ENCODE data around the gene YIF1A. TPM values are rescaled to one million over a fixed set of nuclear protein-coding genes. Genes with fewer than 3 reads are reported as not detected.
"Not testable (repeated sequence)": the region's sequence is repeated elsewhere in the genome, so short reads cannot be mapped to it uniquely, and the experiment has no call there.

Gene YIF1A
- total RNA-seq, 1 donor from 2014 or later, result 53.0 TPM

DNA sequence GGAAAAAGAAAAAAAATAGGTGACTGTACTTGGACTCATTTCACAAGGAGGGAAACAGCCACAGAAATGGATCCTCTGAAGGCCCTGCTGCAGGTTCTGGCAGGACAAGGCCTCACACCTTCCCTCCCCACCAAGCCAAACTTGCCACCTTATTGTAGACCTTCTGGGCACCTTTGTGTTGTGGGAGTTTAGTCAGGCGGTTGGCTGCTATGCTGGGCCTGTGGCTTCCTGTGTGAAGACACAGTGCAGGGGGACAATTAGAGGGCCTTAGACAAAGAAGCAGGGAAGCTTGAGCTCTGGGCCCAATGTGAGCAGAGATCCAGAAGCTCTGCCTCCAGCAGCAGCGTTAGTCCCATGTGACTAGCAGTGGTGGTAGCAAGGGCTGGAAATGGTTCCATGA is 16.3 kb downstream of the YIF1A start:
- intact Hi-C loops (cut with micrococcal nuclease), result no loop called here

DNA sequence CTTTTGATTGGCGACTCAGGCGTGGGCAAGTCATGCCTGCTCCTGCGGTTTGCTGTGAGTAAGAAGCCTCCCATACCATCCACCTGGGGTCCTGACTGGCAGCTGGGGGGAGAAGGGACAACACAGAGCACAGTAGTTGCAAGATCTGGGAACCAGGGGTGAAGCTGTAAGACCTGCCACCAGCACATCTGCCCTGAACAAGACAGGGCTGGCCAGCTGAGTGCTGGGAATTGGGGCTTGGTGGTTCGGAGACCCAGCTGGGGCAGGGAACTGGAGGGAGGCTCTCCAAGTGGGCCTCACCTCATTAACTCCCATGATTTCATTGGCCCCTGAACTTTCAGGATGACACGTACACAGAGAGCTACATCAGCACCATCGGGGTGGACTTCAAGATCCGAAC is 17.1 kb downstream of the YIF1A start:
- intact Hi-C loops (cut with micrococcal nuclease), result no loop called here

DNA sequence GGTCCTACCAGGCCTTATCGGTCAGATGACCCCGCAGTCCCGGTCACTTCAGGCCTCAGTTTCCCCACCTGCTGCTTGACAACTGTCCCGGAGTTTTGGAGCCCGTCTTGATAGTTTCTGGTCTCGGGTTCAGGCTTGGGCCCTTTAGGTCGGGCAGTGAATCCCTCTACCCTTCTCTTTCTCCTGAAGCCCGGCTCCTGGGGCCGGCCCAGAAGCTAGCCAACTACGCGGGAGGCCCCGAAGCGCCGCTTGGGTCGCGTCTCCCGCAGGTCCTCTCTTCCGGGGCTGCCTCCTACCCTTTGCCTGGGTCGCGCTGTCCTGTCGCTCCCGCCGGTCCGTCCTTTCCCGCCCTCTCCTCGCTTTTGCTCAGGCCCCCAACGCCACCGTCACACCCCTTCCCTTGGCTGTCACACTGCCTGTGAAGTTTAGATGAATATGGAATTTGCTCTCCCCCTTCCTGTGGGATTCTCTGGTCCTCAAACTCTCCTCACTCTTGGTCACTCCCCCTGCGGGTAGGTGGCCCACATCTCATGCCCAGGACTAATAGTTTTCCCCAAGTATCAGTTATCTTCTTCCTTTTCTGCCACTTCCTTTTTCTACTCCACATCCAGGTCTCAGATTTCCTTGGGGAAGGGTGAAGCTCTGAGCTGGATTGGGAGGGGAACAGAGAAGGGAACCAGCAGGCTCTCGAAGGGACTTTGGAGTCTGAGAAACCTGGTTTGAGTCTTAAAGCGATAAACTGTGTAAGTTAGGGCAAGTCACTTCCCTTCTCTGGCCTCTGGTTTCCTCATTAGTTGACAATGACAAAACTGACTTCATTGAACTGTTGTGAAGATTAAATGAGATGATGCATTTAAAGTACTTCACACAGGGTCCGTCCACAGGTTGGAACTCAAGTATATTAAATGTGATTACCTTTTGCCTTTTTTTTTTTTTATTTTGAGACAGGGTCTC is 19.7 kb downstream of the YIF1A start:
- intact Hi-C loops (cut with micrococcal nuclease), result loop anchor here (1.0 to 5.0 kb wide), 6 partner anchors 13 to 410 kb away; partner anchors contain the start of genes CFL1, RBM14, SF3B2 and YIF1A

- intact Hi-C loops (cut with micrococcal nuclease), result loop anchor here (1.0 to 5.0 kb wide), 6 partner anchors 14 to 410 kb away; partner anchors contain the start of genes CFL1, RBM14, SF3B2 and YIF1A
Measured at GRCh38 chr11:66268244-66268951, 20.5 kb downstream of the YIF1A start, which contains the start of gene RAB1B. TSS of gene RAB1B (plus strand) at chr11:66268639. CDS start at chr11:66268680, 41 bp downstream.

DNA sequence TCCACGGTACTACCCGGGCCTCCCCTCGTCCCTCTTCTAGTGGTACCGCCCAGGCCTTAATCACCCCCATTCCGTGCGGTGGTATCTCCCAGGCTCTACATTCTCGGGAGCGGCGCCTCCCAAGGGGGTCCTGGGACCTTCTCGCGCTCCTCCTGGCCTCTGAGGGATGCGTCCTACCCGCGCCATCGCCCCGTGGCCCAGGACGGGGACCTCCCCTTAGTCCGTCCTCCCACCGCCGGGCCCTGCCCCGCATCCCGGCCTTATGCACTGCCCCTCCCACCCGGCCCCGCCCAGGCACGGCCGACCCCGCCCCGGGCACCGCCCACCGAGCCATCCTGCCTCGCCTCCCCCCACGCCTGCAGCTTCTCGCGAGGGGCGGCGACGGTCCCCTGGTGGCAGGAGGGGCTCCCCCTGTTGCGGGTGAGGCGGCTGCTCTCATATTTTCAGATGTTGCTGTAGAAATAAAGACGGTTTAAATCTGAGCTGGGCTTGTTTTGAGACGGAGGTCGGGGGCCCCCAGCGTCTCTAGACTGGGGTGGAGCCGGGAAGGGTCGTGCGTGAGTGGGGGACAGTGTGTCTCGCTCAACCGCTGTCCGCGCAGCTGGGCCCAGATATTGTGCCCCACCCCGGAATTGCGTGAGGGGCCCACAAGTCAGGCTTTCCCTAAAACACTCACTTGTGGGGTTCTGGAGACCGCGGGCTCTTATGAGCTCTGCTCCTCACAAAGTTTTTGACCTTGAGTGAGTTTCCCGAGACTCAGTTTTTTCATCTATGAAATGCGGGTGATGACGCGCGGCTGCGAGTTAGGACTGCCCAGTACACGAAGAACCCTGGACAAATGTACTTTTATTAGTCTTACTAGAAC is 21.3 kb downstream of the YIF1A start:
- intact Hi-C loops (cut with micrococcal nuclease), result loop anchor here (1.0 to 5.0 kb wide), 6 partner anchors 15 to 409 kb away; partner anchors contain the start of genes CFL1, RBM14, SF3B2 and YIF1A

DNA sequence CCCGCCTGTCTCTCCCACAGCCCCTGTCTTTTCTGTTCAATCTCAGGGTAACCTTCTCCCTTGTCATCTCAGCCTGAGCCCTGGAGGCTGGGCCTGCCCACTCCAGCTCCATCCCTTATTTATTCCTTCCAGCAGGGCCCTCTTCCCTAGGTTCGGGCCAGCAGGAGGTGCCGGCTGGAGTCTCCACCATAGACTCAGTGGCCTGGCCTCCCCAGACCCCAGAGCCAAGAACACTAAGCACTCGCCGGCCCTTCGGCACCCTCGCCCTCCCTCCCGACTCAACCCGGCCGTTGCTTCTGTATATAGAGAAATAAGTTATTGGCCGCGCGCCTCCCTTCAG is 21.9 kb downstream of the YIF1A start:
- intact Hi-C loops (cut with micrococcal nuclease), result loop anchor here (5.0 kb wide), 1 partner anchor 350 kb away; the partner anchor contains the start of gene RBM14

GRCh38 chr11:66266378-66267038 is 22.4 kb downstream of the YIF1A start:
- intact Hi-C loops (cut with micrococcal nuclease), result loop anchor here (5.0 kb wide), 1 partner anchor 351 kb away; the partner anchor contains the start of gene RBM14

- intact Hi-C loops (cut with micrococcal nuclease), result loop anchor here (5.0 kb wide), 1 partner anchor 352 kb away; the partner anchor contains the start of gene RBM14
Measured at GRCh38 chr11:66265531-66266377, 23.2 kb downstream of the YIF1A start.

DNA sequence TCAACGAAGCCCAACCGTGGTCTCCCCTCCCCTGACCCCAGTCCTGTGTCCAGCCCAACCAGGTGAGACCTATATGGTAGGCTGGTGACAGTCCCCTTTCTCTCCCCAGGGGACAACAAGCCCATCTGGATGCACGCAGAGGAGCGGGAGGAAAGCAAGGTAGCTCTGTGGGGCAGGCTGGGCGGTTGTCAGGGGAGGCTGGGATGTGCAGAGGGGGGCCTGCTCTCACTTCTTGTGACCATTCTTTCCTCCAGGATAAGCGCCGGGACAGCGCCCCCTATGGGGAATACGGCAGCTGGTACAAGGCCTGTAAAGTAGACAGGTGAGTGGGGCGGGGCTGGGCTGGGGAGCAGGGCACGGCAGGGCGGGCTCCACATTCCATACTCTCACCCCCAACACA is 24.0 kb downstream of the YIF1A start:
- intact Hi-C loops (cut with micrococcal nuclease), result loop anchor here (5.0 kb wide), 1 partner anchor 352 kb away; the partner anchor contains the start of gene RBM14

- intact Hi-C loops (cut with micrococcal nuclease), result no loop called here
Measured at GRCh38 chr11:66264383-66264782, 24.6 kb downstream of the YIF1A start.

GRCh38 chr11:66263785-66264184 is 25.2 kb downstream of the YIF1A start:
- intact Hi-C loops (cut with micrococcal nuclease), result no loop called here

DNA sequence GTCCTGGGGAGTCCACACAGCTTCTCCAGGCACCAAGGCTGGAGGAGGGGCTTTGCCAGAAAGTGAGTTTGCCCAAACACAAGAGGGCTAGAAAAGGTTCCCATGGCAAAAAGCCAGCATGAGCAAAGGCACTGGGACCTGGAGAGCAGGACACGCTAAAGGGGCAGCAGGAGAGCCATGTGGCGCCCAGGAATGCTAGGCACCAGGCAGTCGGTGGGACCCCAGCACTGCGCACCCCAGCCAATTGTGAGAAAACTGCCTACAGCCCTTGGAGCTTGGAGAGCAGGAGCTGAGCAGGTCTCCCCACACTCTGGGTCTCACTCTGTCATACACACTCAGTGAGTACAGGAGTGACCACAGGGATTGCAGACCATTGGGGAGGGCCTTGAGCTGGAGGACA is 25.7 kb downstream of the YIF1A start:
- intact Hi-C loops (cut with micrococcal nuclease), result no loop called here

DNA sequence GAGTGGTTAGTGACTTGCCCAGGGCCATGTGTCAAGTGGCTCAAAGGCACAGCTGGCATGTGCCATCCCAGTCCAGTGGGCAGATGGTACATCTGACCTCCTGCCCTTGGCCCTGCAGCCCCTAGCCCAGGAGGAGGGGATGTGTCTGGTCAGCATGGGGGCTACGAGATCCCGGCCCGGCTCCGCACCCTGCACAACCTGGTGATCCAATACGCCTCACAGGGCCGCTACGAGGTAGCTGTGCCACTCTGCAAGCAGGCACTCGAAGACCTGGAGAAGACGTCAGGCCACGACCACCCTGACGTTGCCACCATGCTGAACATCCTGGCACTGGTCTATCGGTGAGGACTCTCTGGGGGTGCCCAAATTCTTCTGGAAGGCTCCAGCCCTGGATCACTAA is 26.2 kb downstream of the YIF1A start:
- intact Hi-C loops (cut with micrococcal nuclease), result no loop called here

DNA sequence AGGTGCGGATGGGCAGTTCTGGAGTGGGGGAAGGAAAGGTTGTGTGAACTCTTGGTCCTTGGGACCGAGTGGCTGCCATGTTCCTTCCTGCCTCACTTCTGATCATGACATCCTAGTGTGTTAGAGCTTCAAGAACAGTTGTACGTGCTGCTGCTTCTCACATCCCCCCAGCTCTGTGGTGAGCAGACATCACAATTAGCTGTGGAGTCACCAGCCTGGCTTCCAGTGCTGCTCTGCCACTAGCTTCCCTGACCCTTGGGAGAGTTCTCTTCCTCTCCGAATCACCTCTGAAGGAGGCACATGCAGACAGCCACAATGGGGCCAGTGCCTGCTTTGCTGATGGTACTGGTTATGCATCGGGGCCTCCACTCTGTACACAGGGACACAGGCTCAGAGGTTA is 26.8 kb downstream of the YIF1A start:
- intact Hi-C loops (cut with micrococcal nuclease), result no loop called here

- intact Hi-C loops (cut with micrococcal nuclease), result no loop called here
Measured at GRCh38 chr11:66261578-66261977, 27.4 kb downstream of the YIF1A start.

DNA sequence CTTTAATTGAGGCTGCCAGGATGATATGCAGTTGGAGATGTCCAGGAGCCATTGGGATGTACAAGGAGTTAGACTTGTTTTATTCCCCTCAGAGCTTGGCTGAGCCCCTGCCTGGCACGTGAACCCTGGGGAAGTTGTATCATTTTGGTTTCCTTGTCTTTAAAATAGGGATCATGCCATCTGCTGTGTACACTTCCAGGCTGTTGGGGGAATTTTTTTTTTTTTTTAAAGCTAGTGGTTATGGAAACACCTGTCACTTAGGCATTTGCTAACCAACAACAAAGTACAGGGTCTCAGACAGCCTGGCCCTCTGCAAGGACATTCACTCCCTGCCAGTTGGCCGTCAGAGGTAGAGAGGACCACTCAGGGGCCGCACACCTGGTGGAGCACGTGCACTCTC is 29.0 kb downstream of the YIF1A start:
- intact Hi-C loops (cut with micrococcal nuclease), result no loop called here

GRCh38 chr11:66259225-66259624 is 29.7 kb downstream of the YIF1A start:
- intact Hi-C loops (cut with micrococcal nuclease), result no loop called here

DNA sequence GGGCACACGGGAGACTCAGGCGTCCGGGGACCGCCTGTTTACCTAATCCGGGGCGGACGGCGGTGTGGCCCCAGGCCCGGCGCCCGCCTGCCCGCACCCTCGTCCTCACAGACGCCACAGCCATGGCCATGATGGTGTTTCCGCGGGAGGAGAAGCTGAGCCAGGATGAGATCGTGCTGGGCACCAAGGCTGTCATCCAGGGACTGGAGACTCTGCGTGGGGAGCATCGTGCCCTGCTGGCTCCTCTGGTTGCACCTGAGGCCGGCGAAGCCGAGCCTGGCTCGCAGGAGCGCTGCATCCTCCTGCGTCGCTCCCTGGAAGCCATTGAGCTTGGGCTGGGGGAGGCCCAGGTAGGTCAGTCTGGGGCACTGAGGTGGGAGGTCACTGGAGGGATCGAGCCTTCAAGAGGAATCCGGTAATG is 30.5 kb downstream of the YIF1A start:
- intact Hi-C loops (cut with micrococcal nuclease), result no loop called here

DNA sequence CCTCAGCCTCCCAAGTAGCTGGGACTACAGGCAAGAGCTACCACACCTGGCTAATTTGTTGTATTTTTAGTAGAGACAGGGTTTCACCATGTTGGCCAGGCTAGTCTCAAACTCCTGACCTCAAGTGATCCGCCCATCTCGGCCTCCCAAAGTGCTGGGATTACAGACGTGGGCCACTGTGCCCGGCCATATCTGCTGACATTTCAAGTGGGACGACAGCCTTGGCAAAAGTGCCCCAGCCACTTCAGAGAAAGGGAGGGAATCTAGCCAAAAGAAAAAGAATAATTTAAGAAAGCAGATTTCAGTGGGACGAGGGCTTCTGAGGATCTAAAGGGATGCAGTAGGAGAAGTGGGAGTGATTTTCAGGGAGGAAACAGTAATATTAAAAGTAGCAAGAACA is 35.9 kb downstream of the YIF1A start:
- intact Hi-C loops (cut with micrococcal nuclease), result not testable (repeated sequence)
